Peyer's patch (tissue), 4 donors: ENCODE data around the gene NPFF.

Experiments
- CTCF ChIP-seq, 6 experiments: fragments of 450-650 bp in 4 of 6; fragments of 200-600 bp in 2 of 6; sonication (generic) in 1 of 6; IDR thresholded peaks; one replicate each; pipeline ENCODE4 v1.5.1; 2017 to 2019; ENCODE audit warnings: antibody characterized with exemption in 6 of 6, mild to moderate bottlenecking in 3 of 6, moderate library complexity in 1 of 6
- POLR2A ChIP-seq, 2 donors: fragments of 450-650 bp; IDR thresholded peaks; one replicate each; pipeline ENCODE4 v1.5.1; 2017; ENCODE audit warnings: antibody characterized with exemption in 2 of 2, mild to moderate bottlenecking in 2 of 2, moderate library complexity in 2 of 2

GRCh38 chr12:53482626-53483168 is 24.6 kb downstream of the NPFF start:
- TF ChIP-seq POLR2A (IDR thresholded peaks at IDR 0.05) (no peak), CTCF (IDR thresholded peaks at IDR 0.05) (no peak)
